H1 (cell line): ENCODE results near the gene KANSL1.

Experiments used
- CBX5 ChIP-seq: fragments of 300-800, 300-1000 bp; sonication (generic); IDR thresholded peaks from 2 replicates; pipeline ENCODE4 v1.7.1; 2016; ENCODE audit warnings: antibody characterized with exemption, low read length, low read depth
- CHD1 ChIP-seq: IDR thresholded peaks from 2 replicates; pipeline ENCODE4 v1.6.1; 2012; ENCODE audit warnings: low read depth, low read length, improper control_type of control experiment
- CTCF ChIP-seq, 3 experiments: IDR thresholded peaks; 1 replicate in 2 of 3; 2 replicates in 1 of 3; pipeline versions ENCODE4 v1.5.1 to v1.6.1; 2011; ENCODE audit warnings: low read length in 3 of 3, mild to moderate bottlenecking in 3 of 3, inconsistent platforms in 2 of 3, low read depth in 1 of 3, moderate library complexity in 1 of 3; ENCODE audit not compliant: insufficient read depth in 1 of 3; ENCODE audit errors: control extremely low read depth in 1 of 3
- EGR1 ChIP-seq: IDR thresholded peaks from 2 replicates; pipeline ENCODE4 v1.6.1; 2011; ENCODE audit warnings: low read depth, low read length, borderline replicate concordance
- EP300 ChIP-seq, 2 experiments: IDR thresholded peaks; 1 replicate in 1 of 2; 2 replicates in 1 of 2; pipeline ENCODE4 v1.6.1; 2011 to 2012; ENCODE audit warnings: low read depth in 2 of 2, low read length in 2 of 2, mild to moderate bottlenecking in 2 of 2, borderline replicate concordance in 1 of 2, inconsistent platforms in 1 of 2, moderate library complexity in 1 of 2
- EZH2 ChIP-seq: fragments of 200-600 bp; sonication (generic); IDR thresholded peaks from 2 replicates; pipeline ENCODE4 v1.7.1; 2012; ENCODE audit warnings: low read depth, mild to moderate bottlenecking, moderate library complexity, low read length, inconsistent platforms; ENCODE audit not compliant: severe bottlenecking
- JUN ChIP-seq: IDR thresholded peaks from 2 replicates; pipeline ENCODE4 v1.6.1; 2011; ENCODE audit warnings: low read depth, mild to moderate bottlenecking, improper control_type of control experiment, low read length
- POLR2A ChIP-seq, 2 experiments: IDR thresholded peaks; 1 replicate in 1 of 2; 2 replicates in 1 of 2; pipeline ENCODE4 v1.6.1; 2011; ENCODE audit warnings: low read depth in 2 of 2, low read length in 2 of 2, mild to moderate bottlenecking in 2 of 2; ENCODE audit errors: control extremely low read depth in 1 of 2
- RFX5 ChIP-seq: IDR thresholded peaks from 2 replicates; pipeline ENCODE4 v1.6.1; 2011; ENCODE audit warnings: low read depth, low read length, improper control_type of control experiment, borderline replicate concordance
- RNF2 ChIP-seq: fragments of 200-900, 300-1000 bp; sonication (generic); IDR thresholded peaks from 2 replicates; pipeline ENCODE4 v1.7.1; 2016; ENCODE audit warnings: borderline replicate concordance, low read depth, mild to moderate bottlenecking, antibody characterized with exemption, low read length; ENCODE audit not compliant: poor library complexity, severe bottlenecking; ENCODE audit errors: missing control alignments
- YY1 ChIP-seq: IDR thresholded peaks from 2 replicates; pipeline ENCODE4 v1.6.1; 2011; ENCODE audit warnings: low read depth, mild to moderate bottlenecking, low read length

GRCh38 chr17:46163929-46164594, 29.2 kb downstream of the KANSL1 start:
- TF ChIP-seq EGR1, result no peak
- no peak for TF ChIP-seq EZH2
- TF ChIP-seq CTCF (IDR thresholded peaks at IDR 0.05; ENCODE audit: control extremely low read depth in 1 of 3, insufficient read depth in 1 of 3, low read depth in 1 of 3, low read length in 3 of 3), result no peak
- no peak for TF ChIP-seq RNF2
- no peak for TF ChIP-seq POLR2A (IDR thresholded peaks at IDR 0.05; ENCODE audit: control extremely low read depth in 1 of 2, low read depth in 2 of 2, low read length in 2 of 2)
- no peak for TF ChIP-seq CBX5
- TF ChIP-seq EP300 (IDR thresholded peaks at IDR 0.05; ENCODE audit: borderline replicate concordance in 1 of 2, low read depth in 2 of 2, low read length in 2 of 2), result no peak
- no peak for TF ChIP-seq RFX5
- no peak for TF ChIP-seq YY1
- no peak for TF ChIP-seq JUN
- no peak for TF ChIP-seq CHD1
